ENCODE measurements around the gene NMUR1.

The NMUR1 gene

GRCh38 chr2:231482806-231483391 lies 47.3 kb downstream of the NMUR1 start:
- no peaks in the 10 kb centered on the region for H3F3A ChIP-seq (ENCODE audit: insufficient read depth, low read length)
- H3K9me3 ChIP-seq (ENCODE audit: low read length) = no peaks in the 10 kb centered on the region
- peak overlapping the region; percentile 26; the same call in 1 of the 2 replicates for H3K9ac ChIP-seq (ENCODE audit: low read length)
- peak overlapping the region; percentile 49 for H3K4me2 ChIP-seq (ENCODE audit: low read length)
- H3K27ac ChIP-seq (ENCODE audit: low read depth, low read length, poor library complexity, severe bottlenecking) = no peak overlapping the region
- H4K20me1 ChIP-seq (ENCODE audit: insufficient read depth, low read length) = no peaks in the 10 kb centered on the region
- H3K36me3 ChIP-seq (ENCODE audit: insufficient read depth, low read length) = no peaks in the 10 kb centered on the region
- peaks cover 11% of the 10 kb centered on the region for H3K4me1 ChIP-seq (ENCODE audit: insufficient read depth, low read length, severe bottlenecking)
- 0 out of 2 replicates have a peak overlapping the region, but pooled peaks have one; percentile 38 for H2AFZ ChIP-seq (ENCODE audit: low read length)
- H3K4me3 ChIP-seq (ENCODE audit: low read depth, low read length, poor library complexity, severe bottlenecking) = peak overlapping the region; percentile 50
- TF ChIP-seq, protein P1, sequence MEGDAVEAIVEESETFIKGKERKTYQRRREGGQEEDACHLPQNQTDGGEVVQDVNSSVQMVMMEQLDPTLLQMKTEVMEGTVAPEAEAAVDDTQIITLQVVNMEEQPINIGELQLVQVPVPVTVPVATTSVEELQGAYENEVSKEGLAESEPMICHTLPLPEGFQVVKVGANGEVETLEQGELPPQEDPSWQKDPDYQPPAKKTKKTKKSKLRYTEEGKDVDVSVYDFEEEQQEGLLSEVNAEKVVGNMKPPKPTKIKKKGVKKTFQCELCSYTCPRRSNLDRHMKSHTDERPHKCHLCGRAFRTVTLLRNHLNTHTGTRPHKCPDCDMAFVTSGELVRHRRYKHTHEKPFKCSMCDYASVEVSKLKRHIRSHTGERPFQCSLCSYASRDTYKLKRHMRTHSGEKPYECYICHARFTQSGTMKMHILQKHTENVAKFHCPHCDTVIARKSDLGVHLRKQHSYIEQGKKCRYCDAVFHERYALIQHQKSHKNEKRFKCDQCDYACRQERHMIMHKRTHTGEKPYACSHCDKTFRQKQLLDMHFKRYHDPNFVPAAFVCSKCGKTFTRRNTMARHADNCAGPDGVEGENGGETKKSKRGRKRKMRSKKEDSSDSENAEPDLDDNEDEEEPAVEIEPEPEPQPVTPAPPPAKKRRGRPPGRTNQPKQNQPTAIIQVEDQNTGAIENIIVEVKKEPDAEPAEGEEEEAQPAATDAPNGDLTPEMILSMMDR (IDR thresholded peaks at IDR 0.05; ENCODE audit: low read length) = peak; percentile 86
- no peak for TF ChIP-seq EZH2 (IDR thresholded peaks at IDR 0.05; ENCODE audit: borderline replicate concordance, low read length)
- no peaks in the 10 kb centered on the region for H3K9me2 ChIP-seq (ENCODE audit: low read depth, low read length)
- no peaks in the 10 kb centered on the region; the same call in 1 of the 2 replicates for H3K27me3 ChIP-seq (ENCODE audit: insufficient read depth, low read length)
- H3K79me2 ChIP-seq (ENCODE audit: insufficient read depth, low read length) = no peaks in the 10 kb centered on the region

DNA sequence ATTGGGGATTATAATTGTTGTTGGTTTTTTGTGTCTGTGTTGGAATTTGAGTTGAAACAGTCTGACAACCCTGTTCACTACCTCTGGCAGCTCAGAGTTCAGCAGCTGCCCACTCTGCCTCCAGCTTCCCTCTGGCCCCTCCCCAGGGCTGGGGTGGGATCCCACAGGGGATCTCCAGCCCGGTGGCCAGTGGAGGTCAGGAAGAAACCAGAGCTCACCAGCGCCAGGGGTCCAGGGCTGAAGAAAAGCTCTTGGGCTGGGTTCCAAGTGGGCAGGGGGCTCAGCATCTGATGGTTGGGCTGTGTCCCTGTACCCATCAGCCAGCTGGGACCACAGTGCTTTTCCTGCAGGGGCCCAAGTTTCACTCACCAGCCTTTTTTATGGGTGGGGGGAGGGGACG lies 49.5 kb downstream of the NMUR1 start:
- Histone ChIP-seq H3K9me2 (ENCODE audit: low read depth, low read length) (no peaks in the 10 kb centered on the region), H2AFZ (ENCODE audit: low read length) (no peak overlapping the region), H3K27ac (ENCODE audit: low read depth, low read length, poor library complexity, severe bottlenecking) (no peak overlapping the region), H3F3A (ENCODE audit: insufficient read depth, low read length) (no peaks in the 10 kb centered on the region), H3K4me3 (ENCODE audit: low read depth, low read length, poor library complexity, severe bottlenecking) (no peak overlapping the region), H3K4me2 (ENCODE audit: low read length) (no peak overlapping the region), H4K20me1 (ENCODE audit: insufficient read depth, low read length) (no peaks in the 10 kb centered on the region), H3K27me3 (ENCODE audit: insufficient read depth, low read length) (no peaks in the 10 kb centered on the region; the same call in 1 of the 2 replicates), H3K9ac (ENCODE audit: low read length) (no peak overlapping the region), H3K9me3 (ENCODE audit: low read length) (no peaks in the 10 kb centered on the region), H3K79me2 (ENCODE audit: insufficient read depth, low read length) (no peaks in the 10 kb centered on the region), H3K36me3 (ENCODE audit: insufficient read depth, low read length) (no peaks in the 10 kb centered on the region), H3K4me1 (ENCODE audit: insufficient read depth, low read length, severe bottlenecking) (peaks cover 11% of the 10 kb centered on the region)
- TF ChIP-seq, protein P1 (IDR thresholded peaks at IDR 0.05; ENCODE audit: low read length) = no peak
- TF ChIP-seq EZH2 (IDR thresholded peaks at IDR 0.05; ENCODE audit: borderline replicate concordance, low read length) = no peak

DNA sequence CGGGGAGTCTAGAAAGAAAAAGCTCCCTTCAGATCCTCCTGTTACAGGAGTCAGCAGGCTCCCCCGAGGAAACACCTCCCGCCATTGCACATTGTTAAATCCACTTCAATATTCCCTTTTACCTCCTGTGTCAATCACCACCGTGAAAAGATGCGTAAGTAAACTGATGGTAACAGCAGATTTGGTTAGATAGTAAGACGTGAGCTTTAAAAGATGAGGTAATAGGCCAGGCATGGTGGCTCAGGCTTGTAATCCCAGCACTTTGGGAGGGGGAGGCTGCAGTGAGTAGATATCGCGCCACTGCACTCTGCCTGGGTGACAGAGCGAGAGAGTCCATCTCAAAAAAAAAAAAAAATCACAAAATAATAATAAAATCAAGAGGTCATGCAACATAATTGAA lies 50.8 kb downstream of the NMUR1 start:
- Histone ChIP-seq H3K9me3 (ENCODE audit: low read length) (no peaks in the 10 kb centered on the region), H3K9ac (ENCODE audit: low read length) (no peak overlapping the region), H2AFZ (ENCODE audit: low read length) (no peak overlapping the region), H3K79me2 (ENCODE audit: insufficient read depth, low read length) (no peaks in the 10 kb centered on the region), H3K4me3 (ENCODE audit: low read depth, low read length, poor library complexity, severe bottlenecking) (no peak overlapping the region), H4K20me1 (ENCODE audit: insufficient read depth, low read length) (no peaks in the 10 kb centered on the region), H3K9me2 (ENCODE audit: low read depth, low read length) (no peaks in the 10 kb centered on the region), H3K36me3 (ENCODE audit: insufficient read depth, low read length) (no peaks in the 10 kb centered on the region), H3K27me3 (ENCODE audit: insufficient read depth, low read length) (no peaks in the 10 kb centered on the region; the same call in 1 of the 2 replicates), H3K27ac (ENCODE audit: low read depth, low read length, poor library complexity, severe bottlenecking) (no peak overlapping the region), H3K4me1 (ENCODE audit: insufficient read depth, low read length, severe bottlenecking) (peaks cover 11% of the 10 kb centered on the region), H3F3A (ENCODE audit: insufficient read depth, low read length) (no peaks in the 10 kb centered on the region), H3K4me2 (ENCODE audit: low read length) (no peak overlapping the region)
- TF ChIP-seq, protein P1 (IDR thresholded peaks at IDR 0.05; ENCODE audit: low read length) = no peak
- no peak for TF ChIP-seq EZH2 (IDR thresholded peaks at IDR 0.05; ENCODE audit: borderline replicate concordance, low read length)

All from OCI-LY1 (cell line).